IMR-90 (cell line): ENCODE measurements around the gene CANX. TPM values are rescaled to one million over a fixed set of nuclear protein-coding genes. Genes with fewer than 3 reads are reported as not detected.
A peak's percentile ranks its signal among the peaks of the same experiment; 100 is the strongest.

Source experiments
- ATAC-seq: fragments of 200-7000 bp; cut with Tn5 transposase; 2 replicates; pipeline ENCODE4 v1.9.1; 2020; ENCODE audit warnings: low read depth, mild to moderate bottlenecking, moderate library complexity
- BruUV-seq: library from RNA; stranded (reverse); fragments of 400-500 nt; replicated peaks from 2 replicates; lab custom pipeline; 2021; lab: Mats Ljungman, UMichigan
- CTCF ChIA-PET: fragments of 300-600 bp; formaldehyde crosslinking; extraction: SDS; loops from one replicate; lab custom pipeline; 2021; ENCODE audit warnings: antibody characterized with exemption; lab: Yijun Ruan, JAX
- POLR2A ChIA-PET: fragments of 300-600 bp; sonication (Branson Sonifier 250); formaldehyde crosslinking; loops from one replicate; lab custom pipeline; 2022; ENCODE audit warnings: antibody characterized with exemption; ENCODE audit not compliant: unreplicated experiment; lab: Charles Lee
- DNase-seq: peaks from one replicate; pipeline ENCODE4 v3.0.0; 2013
- H2AFZ ChIP-seq: replicated peaks from 2 replicates; pipeline ENCODE3; 2013; ENCODE audit warnings: low read length, mild to moderate bottlenecking; ENCODE audit not compliant: poor library complexity
- H2AK5ac ChIP-seq: 2 replicates; pipeline ENCODE4 v1.6.1; 2013; ENCODE audit warnings: low read depth, low read length, inconsistent platforms
- H2AK9ac ChIP-seq: replicated peaks from 2 replicates; pipeline ENCODE3; 2013; ENCODE audit warnings: mild to moderate bottlenecking, low read depth, low read length, moderate library complexity; ENCODE audit not compliant: poor library complexity
- H2BK120ac ChIP-seq: 2 replicates; pipeline ENCODE4 v1.6.1; 2013; ENCODE audit warnings: low read depth, low read length, inconsistent platforms
- H2BK15ac ChIP-seq: 3 replicates; pipeline ENCODE4 v1.6.1; 2013; ENCODE audit warnings: low read depth, low read length, inconsistent platforms
- H2BK20ac ChIP-seq: 2 replicates; pipeline ENCODE4 v1.6.1; 2013; ENCODE audit warnings: low read depth, mild to moderate bottlenecking, inconsistent platforms, low read length, moderate library complexity
- H2BK5ac ChIP-seq: 2 replicates; pipeline ENCODE4 v1.6.1; 2013; ENCODE audit warnings: mild to moderate bottlenecking, low read depth, low read length, inconsistent platforms; ENCODE audit not compliant: poor library complexity, severe bottlenecking
- H3K14ac ChIP-seq: replicated peaks from 2 replicates; pipeline ENCODE4 v1.6.1; 2013; ENCODE audit warnings: low read depth, low read length, inconsistent platforms
- H3K18ac ChIP-seq: 2 replicates; pipeline ENCODE4 v1.6.1; 2013; ENCODE audit warnings: low read depth, low read length, control low read depth
- H3K23ac ChIP-seq: 2 replicates; pipeline ENCODE4 v1.6.1; 2013; ENCODE audit warnings: low read depth, low read length, inconsistent platforms
- H3K27ac ChIP-seq: 2 replicates; pipeline ENCODE4 v1.5.1; 2013; ENCODE audit warnings: mild to moderate bottlenecking, control low read depth, low read length; ENCODE audit not compliant: insufficient read depth
- H3K27me3 ChIP-seq: 2 replicates; pipeline ENCODE4 v1.6.1; 2013; ENCODE audit warnings: low read length; ENCODE audit not compliant: control insufficient read depth, insufficient read depth
- H3K36me3 ChIP-seq: 2 replicates; pipeline ENCODE4 v1.6.1; 2013; ENCODE audit warnings: low read length, mixed read lengths; ENCODE audit not compliant: control insufficient read depth, insufficient read depth
- H3K4ac ChIP-seq: 2 replicates; pipeline ENCODE4 v1.6.1; 2013; ENCODE audit warnings: low read depth, low read length, inconsistent platforms
- H3K4me1 ChIP-seq: 2 replicates; pipeline ENCODE4 v1.6.1; 2013; ENCODE audit warnings: low read length, mixed read lengths; ENCODE audit not compliant: control insufficient read depth, insufficient read depth
- H3K4me2 ChIP-seq: 2 replicates; pipeline ENCODE4 v1.6.1; 2013; ENCODE audit warnings: low read depth, mild to moderate bottlenecking, control low read depth, low read length, moderate library complexity
- H3K4me3 ChIP-seq: 2 replicates; pipeline ENCODE4 v1.5.1; 2013; ENCODE audit warnings: low read depth, mild to moderate bottlenecking, control low read depth, low read length, moderate library complexity; ENCODE audit not compliant: insufficient read depth
- H3K56ac ChIP-seq: 2 replicates; pipeline ENCODE4 v1.6.1; 2013; ENCODE audit warnings: low read length, inconsistent platforms; ENCODE audit not compliant: insufficient read depth; ENCODE audit errors: extremely low read depth
- H3K79me1 ChIP-seq, 2 experiments: 2 replicates each; pipeline ENCODE4 v1.6.1; 2013; ENCODE audit warnings: low read length in 2 of 2, inconsistent platforms in 1 of 2, low read depth in 1 of 2
- H3K9ac ChIP-seq: 2 replicates; pipeline ENCODE4 v1.6.1; 2013; ENCODE audit warnings: low read depth, low read length, control low read depth
- H3K9me1 ChIP-seq: 2 replicates; pipeline ENCODE4 v1.6.1; 2013; ENCODE audit warnings: low read length, inconsistent platforms; ENCODE audit not compliant: insufficient read depth
- H3K9me3 ChIP-seq: 2 replicates; pipeline ENCODE4 v1.6.1; 2013; ENCODE audit warnings: low read length; ENCODE audit not compliant: control insufficient read depth, insufficient read depth
- H4K20me1 ChIP-seq: 2 replicates; pipeline ENCODE4 v1.6.1; 2013; ENCODE audit warnings: low read length, inconsistent platforms; ENCODE audit not compliant: insufficient read depth
- H4K5ac ChIP-seq: 2 replicates; pipeline ENCODE4 v1.6.1; 2013; ENCODE audit warnings: mild to moderate bottlenecking, low read depth, low read length, control low read depth
- H4K8ac ChIP-seq, 2 experiments: 2 replicates each; pipeline ENCODE4 v1.6.1; 2013; ENCODE audit warnings: low read depth in 2 of 2, low read length in 2 of 2, control low read depth in 1 of 2, inconsistent platforms in 1 of 2
- H4K91ac ChIP-seq: 2 replicates; pipeline ENCODE4 v1.6.1; 2013; ENCODE audit warnings: low read depth, low read length, inconsistent platforms; ENCODE audit not compliant: insufficient read depth
- CTCF ChIP-seq: conservative IDR thresholded peaks from 2 replicates; pipeline ENCODE4 v1.5.1; 2012; ENCODE audit warnings: mild to moderate bottlenecking, low read depth, low read length, improper control_type of control experiment
- MXI1 ChIP-seq: IDR thresholded peaks from 2 replicates; pipeline ENCODE4 v1.6.1; 2012; ENCODE audit warnings: low read depth, mild to moderate bottlenecking, low read length, moderate library complexity, borderline replicate concordance
- RAD21 ChIP-seq: IDR thresholded peaks from 2 replicates; pipeline ENCODE4 v1.6.1; 2012; ENCODE audit warnings: low read length, improper control_type of control experiment
- SMC3 ChIP-seq: fragments of 150-350 bp; IDR thresholded peaks from 2 replicates; pipeline ENCODE4 v1.6.1; 2016; ENCODE audit warnings: low read depth, mild to moderate bottlenecking, antibody characterized with exemption, low read length, moderate library complexity
- WGBS, 2 experiments: methylation state at CpG; one replicate each; pipeline versions ENCODE4 v1.1.5 to v1.1.7; 2013; ENCODE audit warnings: missing lambda C conversion rate in 2 of 2; ENCODE audit not compliant: insufficient read length in 1 of 2; ENCODE audit errors: extremely low coverage in 2 of 2; 5-methylcytosine and 5-hydroxymethylcytosine counted together
- dilution Hi-C: fragments of 300-500 bp; cut with HindIII; formaldehyde crosslinking; loops from one replicate; pipeline ENCODE4 v1.14.3; 2018; ENCODE audit warnings: low sequenced_read_pairs; ENCODE audit not compliant: unreplicated experiment
- in situ Hi-C: fragments of 300-500 bp; cut with MboI; formaldehyde crosslinking; loops from 3 replicates; pipeline ENCODE4 v1.14.3; 2019; ENCODE audit warnings: low sequenced_read_pairs, inconsistent platforms, mixed read lengths
- intact Hi-C: fragments of 100-400 bp; cut with micrococcal nuclease; formaldehyde crosslinking; loops from 2 replicates; pipeline ENCODE4 v1.10.0; 2022
- polyA plus RNA-seq, 3 experiments: library from polyadenylated mRNA; depleted of rRNA; stranded (reverse); fragments of >200 nt; gene quantifications; 2 replicates each; pipeline ENCODE4 v1.2.3, GENCODE V29; 2012; ENCODE audit warnings: low replicate concordance in 1 of 3
- total RNA-seq: library from RNA; depleted of rRNA; stranded (reverse); fragments of >200 nt; gene quantifications from 2 replicates; pipeline ENCODE4 v1.2.3, GENCODE V29; 2012

The CANX gene
- total and polyA plus RNA-seq, 2 of the 4 experiments (the other 2 are of a cell fraction): 216 to 345 TPM

GRCh38 chr5:179668391-179668790, 30.4 kb upstream of the CANX start:
- no peak overlapping the region for H4K91ac ChIP-seq
- in situ Hi-C loops: no loop called here
- BruUV-seq: no TSS peak
- H2BK5ac ChIP-seq: no peak overlapping the region
- H3K27me3 ChIP-seq: no peaks in the 10 kb centered on the region
- no peaks in the 10 kb centered on the region for H3K9me1 ChIP-seq
- H3K4ac ChIP-seq: no peak overlapping the region
- no peak overlapping the region for H2AK5ac ChIP-seq
- H4K8ac ChIP-seq: no peak overlapping the region
- peaks cover 11% of the 10 kb centered on the region for H3K36me3 ChIP-seq
- dilution Hi-C loops: no loop called here
- ChIA-PET POLR2A (no interaction called here), CTCF (interaction anchor here (0.7 to 1.7 kb wide), 5 partner anchors 10 to 72 kb away, joined by 3 to 7 read pairs (median 4); no protein-coding TSS in a partner anchor)
- no peak overlapping the region for H3K4me3 ChIP-seq
- H2AK9ac ChIP-seq: no peak overlapping the region
- no peak overlapping the region for H2AFZ ChIP-seq
- H3K56ac ChIP-seq: no peak overlapping the region
- no peaks in the 10 kb centered on the region for H3K4me1 ChIP-seq
- TF ChIP-seq MXI1 (no peak), CTCF (peak; percentile 99), SMC3 (peak; percentile 50), RAD21 (peak; percentile 75)
- H3K79me1 ChIP-seq: no peaks in the 10 kb centered on the region
- H3K4me2 ChIP-seq: no peak overlapping the region
- H2BK20ac ChIP-seq: no peak overlapping the region
- no peak overlapping the region for H3K23ac ChIP-seq
- no peaks in the 10 kb centered on the region for H4K20me1 ChIP-seq
- no peak overlapping the region for H3K14ac ChIP-seq
- H4K5ac ChIP-seq: no peak overlapping the region
- H3K9me3 ChIP-seq: no peaks in the 10 kb centered on the region
- no peak overlapping the region for H3K9ac ChIP-seq
- ATAC-seq (peak; percentile 84), DNase-seq (peak; percentile 54)
- H3K18ac ChIP-seq: no peak overlapping the region
- 29% methylated on average over 7 of the region's 7 CpGs; no CpG with 5 or more reads in 1 of the 2 experiments for WGBS, 2 experiments
- H3K27ac ChIP-seq: no peak overlapping the region
- no peak overlapping the region for H2BK15ac ChIP-seq
- no peak overlapping the region for H2BK120ac ChIP-seq
- intact Hi-C loops: no loop called here
